Glutamatergic neuron (in vitro differentiated cells): ENCODE measurements around the gene SLAIN2. TPM values are rescaled to one million over a fixed set of nuclear protein-coding genes. Genes with fewer than 3 reads are reported as not detected.
"Not testable (repeated sequence)": the region's sequence is repeated elsewhere in the genome, so short reads cannot be mapped to it uniquely, and the experiment has no call there.

Source experiments
- DNase-seq: peaks from one replicate; pipeline ENCODE4 v3.0.0; 2022
- H3K27ac Mint-ChIP-seq: one replicate; pipeline ENCODE4 v1.8.0; 2020; ENCODE audit warnings: mild to moderate bottlenecking, mixed read lengths, inconsistent platforms; ENCODE audit not compliant: unreplicated experiment
- H3K27me3 Mint-ChIP-seq: one replicate; pipeline ENCODE4 v1.8.0; 2020; ENCODE audit warnings: mild to moderate bottlenecking, moderate library complexity, mixed read lengths, inconsistent platforms; ENCODE audit not compliant: unreplicated experiment
- H3K36me3 Mint-ChIP-seq: one replicate; pipeline ENCODE4 v1.8.0; 2020; ENCODE audit warnings: mild to moderate bottlenecking, mixed read lengths, inconsistent platforms; ENCODE audit not compliant: unreplicated experiment
- H3K4me1 Mint-ChIP-seq: one replicate; pipeline ENCODE4 v1.8.0; 2020; ENCODE audit warnings: mild to moderate bottlenecking, low read depth, mixed read lengths, inconsistent platforms; ENCODE audit not compliant: unreplicated experiment
- H3K4me3 Mint-ChIP-seq: one replicate; pipeline ENCODE4 v1.8.0; 2020; ENCODE audit warnings: mild to moderate bottlenecking, mixed read lengths, inconsistent platforms; ENCODE audit not compliant: unreplicated experiment
- H3K9me3 Mint-ChIP-seq: one replicate; pipeline ENCODE4 v1.8.0; 2020; ENCODE audit warnings: mild to moderate bottlenecking, moderate library complexity, mixed read lengths, inconsistent platforms; ENCODE audit not compliant: unreplicated experiment
- CTCF ChIP-seq: fragments of 200-600 bp; sonication (generic); IDR thresholded peaks from one replicate; pipeline ENCODE4 v1.5.0; 2021; ENCODE audit not compliant: partially characterized antibody, unreplicated experiment
- total RNA-seq: library from RNA; stranded (reverse); fragmentation: NEBNext Ultra II Directional; extraction: Animal tissue kit (Norgen Biotek cat#: 25700); gene quantifications from one replicate; pipeline ENCODE4 v1.2.1, GENCODE V29; 2021; ENCODE audit not compliant: unreplicated experiment

Gene SLAIN2
- total RNA-seq, 1 donor from 2014 or later: 72.6 TPM

GRCh38 chr4:48311896-48312295 lies 29.4 kb upstream of the SLAIN2 start:
- Mint-ChIP-seq H3K27ac (no peak overlapping the region), H3K27me3 (peaks cover 3% of the 10 kb centered on the region), H3K4me3 (no peak overlapping the region), H3K36me3 (no peaks in the 10 kb centered on the region), H3K9me3 (peaks cover 1% of the 10 kb centered on the region), H3K4me1 (no peaks in the 10 kb centered on the region)
- DNase-seq: no peak
- no peak for TF ChIP-seq CTCF

GRCh38 chr4:48314746-48315145 lies 26.6 kb upstream of the SLAIN2 start:
- H3K4me3 Mint-ChIP-seq, H3K4me1 Mint-ChIP-seq, H3K9me3 Mint-ChIP-seq, DNase-seq, H3K36me3 Mint-ChIP-seq, H3K27me3 Mint-ChIP-seq, H3K27ac Mint-ChIP-seq: not testable (repeated sequence)

GRCh38 chr4:48315728-48316630 lies 25.4 kb upstream of the SLAIN2 start:
- Mint-ChIP-seq H3K9me3 (peaks cover 1% of the 10 kb centered on the region), H3K4me3 (no peak overlapping the region), H3K4me1 (no peaks in the 10 kb centered on the region), H3K27me3 (peaks cover 3% of the 10 kb centered on the region), H3K36me3 (no peaks in the 10 kb centered on the region), H3K27ac (no peak overlapping the region)
- peak; percentile 45 for TF ChIP-seq CTCF
- no peak for DNase-seq

- DNase-seq: no peak
- H3K4me3 Mint-ChIP-seq: no peak overlapping the region
- no peaks in the 10 kb centered on the region for H3K4me1 Mint-ChIP-seq
- TF ChIP-seq CTCF: no peak
- peaks cover 1% of the 10 kb centered on the region for H3K9me3 Mint-ChIP-seq
- H3K27ac Mint-ChIP-seq: no peak overlapping the region
- no peaks in the 10 kb centered on the region for H3K27me3 Mint-ChIP-seq
- H3K36me3 Mint-ChIP-seq: no peaks in the 10 kb centered on the region
These were observed 20.0 kb upstream of the SLAIN2 start for GRCh38 chr4:48321312-48321711.

GRCh38 chr4:48322063-48322462 lies 19.3 kb upstream of the SLAIN2 start:
- Mint-ChIP-seq H3K4me1 (no peaks in the 10 kb centered on the region), H3K9me3 (peaks cover 1% of the 10 kb centered on the region), H3K27ac (no peak overlapping the region), H3K27me3 (peaks cover 3% of the 10 kb centered on the region), H3K36me3 (no peaks in the 10 kb centered on the region), H3K4me3 (no peak overlapping the region)
- no peak for TF ChIP-seq CTCF
- DNase-seq: no peak
